Dermis blood vessel endothelial cell (primary cell): Measurements from ENCODE around the gene EMID1. TPM values are rescaled to one million over a fixed set of nuclear protein-coding genes. Genes with fewer than 3 reads are reported as not detected.
A peak's percentile ranks its signal among the peaks of the same experiment; 100 is the strongest.
"Not testable (repeated sequence)": the region's sequence is repeated elsewhere in the genome, so short reads cannot be mapped to it uniquely, and the experiment has no call there.

Experiments used
- DNase-seq: peaks from one replicate; pipeline ENCODE4 v3.0.0; 2010
- total RNA-seq: library from RNA; depleted of rRNA; stranded (reverse); fragments of >200 nt; gene quantifications from 2 replicates; pipeline ENCODE4 v1.2.3, GENCODE V29; 2014

EMID1 gene
- total RNA-seq, 1 donor from 2014 or later = 6.1 TPM

GRCh38 chr22:29231971-29232959, 26.6 kb downstream of the EMID1 start:
- peak; percentile 54 for DNase-seq

DNA sequence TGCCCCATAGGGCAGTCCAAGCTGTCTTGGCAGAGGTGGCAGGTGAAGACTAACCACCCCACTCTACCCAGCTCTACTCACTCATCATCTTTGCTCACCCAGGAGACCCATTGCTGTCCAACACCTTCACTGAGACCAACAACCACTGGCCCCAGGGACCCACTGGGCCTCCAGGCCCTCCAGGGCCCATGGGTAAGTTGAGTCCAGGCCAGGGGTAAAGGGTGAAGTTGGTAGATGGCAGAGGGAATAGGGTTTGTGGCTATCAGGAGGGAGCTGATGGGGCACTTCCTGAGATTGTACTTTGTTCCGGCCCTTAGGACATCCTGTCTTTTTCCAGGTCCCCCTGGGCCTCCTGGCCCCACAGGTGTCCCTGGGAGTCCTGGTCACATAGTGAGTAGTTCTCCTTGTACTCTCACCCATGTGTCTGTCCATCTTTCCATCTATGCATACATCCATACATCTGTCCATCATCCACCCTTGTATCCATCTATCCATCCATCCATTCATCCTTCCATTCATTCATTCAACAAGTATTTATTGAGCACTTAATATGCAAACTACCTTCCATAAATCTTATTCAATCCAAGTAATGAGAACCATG, 27.7 kb downstream of the EMID1 start:
- DNase-seq = no peak

- DNase-seq = not testable (repeated sequence)
Measured at GRCh38 chr22:29240481-29240880, 34.8 kb downstream of the EMID1 start.

GRCh38 chr22:29243874-29244446, 38.3 kb downstream of the EMID1 start:
- no peak for DNase-seq

- DNase-seq = no peak
Measured at GRCh38 chr22:29244785-29245625, 39.3 kb downstream of the EMID1 start.

DNA sequence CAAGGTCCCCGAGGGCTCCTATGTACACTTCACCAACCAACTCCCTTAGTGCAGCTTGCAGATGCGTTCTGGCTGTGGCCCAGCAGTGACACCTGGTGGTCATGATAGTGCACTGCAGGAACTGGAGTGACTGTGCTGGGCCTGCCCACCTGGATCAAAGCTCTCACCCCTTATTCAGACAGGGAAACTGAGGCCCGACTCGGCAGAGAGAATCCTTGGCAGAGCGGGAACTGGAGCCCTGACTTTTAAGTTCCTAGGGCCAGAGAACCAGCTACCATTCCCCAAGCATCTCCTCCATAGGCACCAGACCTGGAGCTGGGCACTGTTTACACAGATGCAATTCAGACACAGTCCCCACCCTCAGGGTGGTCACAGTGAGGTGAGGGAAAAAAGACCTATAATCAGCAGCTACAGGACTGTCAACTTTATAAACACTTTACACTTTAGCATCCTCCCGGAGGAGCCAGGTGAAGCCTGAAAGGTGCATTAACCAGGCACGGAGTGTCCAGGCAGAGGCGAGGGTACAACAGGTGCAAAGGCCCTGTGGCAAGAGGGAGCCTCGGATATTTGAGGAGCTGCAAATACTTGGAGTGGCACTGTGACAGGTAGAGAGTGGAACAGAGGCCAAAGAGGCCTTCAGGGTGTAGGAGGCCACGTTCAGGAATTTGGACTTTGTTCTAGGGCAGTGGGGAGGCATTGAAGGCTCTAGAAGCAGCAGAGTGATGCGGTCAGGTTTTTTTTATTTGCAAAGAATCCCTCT, 40.1 kb downstream of the EMID1 start:
- peak; percentile 81 for DNase-seq

DNA sequence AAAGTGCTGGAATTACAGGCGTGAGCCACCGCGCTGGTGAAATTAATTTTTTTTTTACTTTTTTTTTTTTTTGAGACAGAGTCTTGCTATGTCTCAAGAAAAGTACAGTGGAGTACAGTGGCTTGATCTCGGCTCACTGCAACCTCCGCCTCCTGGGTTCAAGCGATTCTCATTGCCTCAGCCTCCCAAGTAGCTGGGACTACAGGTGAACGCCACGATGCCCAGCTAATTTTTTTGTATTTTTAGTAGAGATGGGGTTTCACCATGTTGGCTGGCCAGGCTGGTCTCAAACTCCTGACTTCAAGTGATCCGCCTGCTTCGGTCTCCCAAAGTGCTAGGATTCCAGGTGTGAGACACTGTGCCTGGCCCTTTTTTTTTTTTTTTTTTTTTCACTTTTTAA, 42.2 kb downstream of the EMID1 start:
- DNase-seq = not testable (repeated sequence)

GRCh38 chr22:29251265-29251664, 45.6 kb downstream of the EMID1 start:
- DNase-seq = no peak

- no peak for DNase-seq
Measured at GRCh38 chr22:29251981-29252911, 46.5 kb downstream of the EMID1 start.

GRCh38 chr22:29253561-29254285, 48.0 kb downstream of the EMID1 start:
- no peak for DNase-seq

GRCh38 chr22:29254286-29254660, 48.6 kb downstream of the EMID1 start:
- DNase-seq = no peak

DNA sequence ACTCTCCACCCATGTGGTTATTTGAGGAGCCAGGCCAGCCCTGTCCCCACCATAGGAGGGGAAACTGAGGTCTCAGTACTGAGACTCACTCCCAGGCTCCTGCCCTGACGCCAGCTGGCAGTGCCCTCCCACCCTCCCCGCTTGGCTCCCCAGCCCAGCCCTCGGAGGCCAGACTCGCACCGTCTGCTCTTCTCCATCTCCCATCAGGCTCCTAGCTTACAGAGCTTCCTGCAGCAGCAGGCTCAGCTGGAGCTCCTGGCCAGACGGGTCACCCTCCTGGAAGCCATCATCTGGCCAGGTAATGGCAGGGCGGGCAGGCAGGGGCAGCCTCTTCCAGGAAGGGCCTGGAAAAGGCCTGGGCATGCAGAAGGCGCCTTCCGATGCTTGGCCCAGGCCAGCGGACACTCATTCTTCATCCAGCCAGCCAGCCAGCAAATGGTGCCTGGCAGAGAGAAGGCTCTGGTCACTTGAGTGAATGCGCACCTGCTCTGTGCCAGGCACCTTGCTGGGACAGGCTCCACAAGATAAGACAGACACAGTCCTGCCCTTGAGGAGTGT, 49.4 kb downstream of the EMID1 start:
- no peak for DNase-seq

- DNase-seq = no peak
Measured at GRCh38 chr22:29256606-29257325, 51.1 kb downstream of the EMID1 start.

GRCh38 chr22:29257751-29258181, 52.1 kb downstream of the EMID1 start:
- no peak for DNase-seq

GRCh38 chr22:29258407-29259252, 52.9 kb downstream of the EMID1 start:
- no peak for DNase-seq

DNA sequence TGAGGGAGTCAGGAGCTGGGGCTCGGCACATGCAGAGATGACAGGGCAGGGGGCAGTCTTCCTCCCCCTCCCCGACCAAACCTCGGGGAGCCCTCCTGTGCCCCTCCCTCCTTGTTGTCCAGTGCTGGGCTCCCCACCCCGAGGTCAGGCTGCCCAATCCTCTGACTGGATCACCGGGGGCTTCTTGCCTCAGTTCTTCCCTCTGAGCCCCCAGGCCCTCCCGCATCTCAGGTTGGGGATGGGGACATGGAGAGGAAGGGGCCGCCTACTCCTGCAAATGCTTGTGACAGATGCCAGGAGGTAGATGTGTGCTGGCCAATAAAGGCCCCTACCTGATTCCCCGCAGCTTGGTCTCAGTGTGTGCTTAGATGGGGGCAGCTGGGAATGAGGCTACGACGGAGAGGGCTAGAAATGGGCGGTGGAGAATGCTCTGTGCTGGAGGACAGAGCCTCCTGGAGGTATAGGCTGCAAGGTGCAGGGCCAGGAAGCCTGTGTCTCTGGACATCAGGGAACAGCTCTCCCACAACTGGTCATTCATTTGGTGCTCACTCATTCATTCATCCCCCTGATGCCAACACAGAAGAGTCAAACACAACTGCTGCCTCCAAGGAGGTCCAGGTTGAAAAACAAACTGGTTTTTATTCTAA, 53.7 kb downstream of the EMID1 start:
- DNase-seq = no peak

- DNase-seq = no peak
Measured at GRCh38 chr22:29260031-29260560, 54.4 kb downstream of the EMID1 start.
